GM12892 (cell line): ENCODE measurements around the gene RANBP9.

Experiments
- POLR2A ChIP-seq: IDR thresholded peaks from 2 replicates; pipeline ENCODE4 v1.6.1; 2011; ENCODE audit warnings: low read depth, low read length, control low read depth
- TAF1 ChIP-seq: IDR thresholded peaks from 2 replicates; pipeline ENCODE4 v1.6.1; 2011; ENCODE audit warnings: low read depth, mild to moderate bottlenecking, control low read depth, low read length, borderline replicate concordance

- TF ChIP-seq POLR2A (no peak), TAF1 (no peak)
Measured at GRCh38 chr6:13593103-13593502, 118.5 kb downstream of the RANBP9 start.
